A549 (cell line): ENCODE measurements around the gene INTS14. TPM values are rescaled to one million over a fixed set of nuclear protein-coding genes. Genes with fewer than 3 reads are reported as not detected.

ENCODE experiments used
- ATAC-seq, 2 experiments: fragments of 200-7000 bp in 1 of 2; fragments of >200 bp in 1 of 2; cut with Nextera tagmentation in 1 of 2; cut with Tn5 transposase in 1 of 2; 3 replicates each; pipeline versions ENCODE4 v1.8.0 to v1.9.1; 2018 to 2020; ENCODE audit warnings: mild to moderate bottlenecking in 1 of 2, moderate library complexity in 1 of 2
- CTCF ChIA-PET: fragments of 300-600 bp; sonication (Branson Sonifier 250); formaldehyde crosslinking; extraction: SDS; loops from one replicate; lab custom pipeline; 2021; ENCODE audit warnings: antibody characterized with exemption, inconsistent platforms; lab: Yijun Ruan, JAX
- POLR2A ChIA-PET: fragments of 350-600 bp; formaldehyde crosslinking; extraction: SDS; loops from one replicate; lab custom pipeline; 2021; ENCODE audit warnings: antibody characterized with exemption, inconsistent platforms; lab: Yijun Ruan, JAX
- DNase-seq, 2 experiments: peaks; one replicate each; pipeline versions ENCODE4 v3.0.0 to v3.0.0-alpha.2; 2011 to 2016; ENCODE audit warnings: low read depth in 1 of 2, low spot score in 1 of 2
- FAIRE-seq: peaks from 2 replicates; lab custom pipeline; 2011; peaks lifted over from hg19 to GRCh38; lab: Jason Lieb, UNC
- H3K27ac ChIP-seq, 2 experiments: fragments of >200 bp; sonication (Bioruptor Twin); formaldehyde crosslinking; 3 replicates each; pipeline ENCODE4 v1.5.1; 2016 to 2017
- H3K4me1 ChIP-seq: fragments of >200 bp; sonication (Bioruptor Twin); formaldehyde crosslinking; 3 replicates; pipeline ENCODE4 v1.6.1; 2016
- H3K4me2 ChIP-seq: fragments of >200 bp; sonication (Bioruptor Twin); formaldehyde crosslinking; 3 replicates; pipeline ENCODE4 v1.6.1; 2016
- H3K4me3 ChIP-seq: fragments of >200 bp; sonication (Bioruptor Twin); formaldehyde crosslinking; 3 replicates; pipeline ENCODE4 v1.5.1; 2016
- H3K9me3 ChIP-seq: fragments of >200 bp; sonication (Bioruptor Twin); formaldehyde crosslinking; 3 replicates; pipeline ENCODE4 v1.6.1; 2016
- ATOH8 ChIP-seq: fragments of 250-450 bp; sonication (Bioruptor Pico); IDR thresholded peaks from 2 replicates; pipeline ENCODE4 v1.5.0; 2020; ENCODE audit warnings: low read depth, mild to moderate bottlenecking, moderate library complexity
- CTCF ChIP-seq: fragments of >200 bp; sonication (Bioruptor Twin); formaldehyde crosslinking; IDR thresholded peaks from 3 replicates; pipeline ENCODE4 v1.5.1; 2016
- EHMT2 ChIP-seq: fragments of 200-600 bp; sonication (generic); IDR thresholded peaks from 2 replicates; pipeline ENCODE4 v1.6.1; 2016; ENCODE audit warnings: antibody characterized with exemption, low read depth, mild to moderate bottlenecking, moderate library complexity
- EP300 ChIP-seq, 2 experiments: fragments of >200 bp; sonication (Bioruptor Twin); formaldehyde crosslinking; IDR thresholded peaks; 2 replicates in 1 of 2; 3 replicates in 1 of 2; pipeline ENCODE4 v1.6.1; 2016 to 2017
- FOSB ChIP-seq: fragments of 250-450 bp; sonication (Bioruptor Pico); IDR thresholded peaks from 2 replicates; pipeline ENCODE4 v1.5.0; 2020; ENCODE audit warnings: mild to moderate bottlenecking, moderate library complexity
- HDAC2 ChIP-seq: fragments of 200-600 bp; sonication (generic); IDR thresholded peaks from 2 replicates; pipeline ENCODE4 v1.6.1; 2016
- HOXB13 ChIP-seq: fragments of 250-450 bp; sonication (Bioruptor Pico); IDR thresholded peaks from 2 replicates; pipeline ENCODE4 v1.5.0; 2020; ENCODE audit warnings: low read depth, mild to moderate bottlenecking, moderate library complexity
- HOXB5 ChIP-seq: fragments of 250-450 bp; sonication (Bioruptor Pico); IDR thresholded peaks from 2 replicates; pipeline ENCODE4 v1.5.0; 2020; ENCODE audit warnings: mild to moderate bottlenecking, moderate library complexity
- KDM1A ChIP-seq: fragments of 200-600 bp; sonication (generic); IDR thresholded peaks from 2 replicates; pipeline ENCODE4 v1.6.1; 2016; ENCODE audit warnings: low read depth, mild to moderate bottlenecking
- KDM5A ChIP-seq: fragments of 200-600 bp; sonication (generic); IDR thresholded peaks from 2 replicates; pipeline ENCODE4 v1.6.1; 2016; ENCODE audit warnings: antibody characterized with exemption, mild to moderate bottlenecking
- MAFK ChIP-seq: fragments of 450-650 bp; IDR thresholded peaks from 2 replicates; pipeline ENCODE4 v1.6.1; 2014; ENCODE audit not compliant: partially characterized antibody
- MAZ ChIP-seq: fragments of 150-350 bp; IDR thresholded peaks from 2 replicates; pipeline ENCODE4 v1.6.1; 2014; ENCODE audit warnings: antibody characterized with exemption, low read depth, low read length, borderline replicate concordance
- MYC ChIP-seq: IDR thresholded peaks from 2 replicates; pipeline ENCODE4 v1.6.1; 2012; ENCODE audit warnings: mild to moderate bottlenecking, inconsistent platforms, low read length, improper control_type of control experiment, borderline replicate concordance
- NPAS2 ChIP-seq: fragments of 250-450 bp; sonication (Bioruptor Pico); IDR thresholded peaks from 2 replicates; pipeline ENCODE4 v1.8.0; 2022; ENCODE audit warnings: mild to moderate bottlenecking, moderate library complexity, borderline replicate concordance
- PBX3 ChIP-seq: IDR thresholded peaks from 2 replicates; pipeline ENCODE4 v1.6.1; 2012
- POLR2AphosphoS2 ChIP-seq: conservative IDR thresholded peaks from 2 replicates; pipeline ENCODE4 v1.6.1; 2012; ENCODE audit warnings: low read length, improper control_type of control experiment, inconsistent platforms
- RARB ChIP-seq: fragments of 250-450 bp; sonication (Bioruptor Pico); IDR thresholded peaks from 2 replicates; pipeline ENCODE4 v1.8.0; 2021; ENCODE audit warnings: mild to moderate bottlenecking, moderate library complexity
- RNF2 ChIP-seq: fragments of 200-600 bp; sonication (generic); IDR thresholded peaks from 2 replicates; pipeline ENCODE4 v1.6.1; 2016; ENCODE audit warnings: low read depth, mild to moderate bottlenecking, antibody characterized with exemption, moderate library complexity, borderline replicate concordance
- ZFP36 ChIP-seq: fragments of 450-650 bp; IDR thresholded peaks from 2 replicates; pipeline ENCODE4 v1.6.1; 2014; ENCODE audit warnings: borderline replicate concordance; ENCODE audit not compliant: partially characterized antibody
- WGBS: methylation state at CpG from one replicate; pipeline ENCODE4 v1.1.6; 2017; ENCODE audit errors: missing lambda C conversion rate; 5-methylcytosine and 5-hydroxymethylcytosine counted together
- polyA plus RNA-seq, 4 experiments: library from polyadenylated mRNA; depleted of rRNA in 3 of 4; stranded (reverse); fragments of >200 nt; fragmentation: RNase III in 1 of 4; extraction: RNeasy Plus Mini Kit Qiagen cat#74134 plus additional on column Dnase treatment in 1 of 4; gene quantifications; 2 replicates in 3 of 4; 3 replicates in 1 of 4; pipeline ENCODE4 v1.2.3, GENCODE V29; 2011 to 2017
- TF ChIP-seq, protein P1 (sequence below): fragments of 200-600 bp; sonication (generic); IDR thresholded peaks from 2 replicates; pipeline ENCODE4 v1.6.1; 2016; ENCODE audit warnings: antibody characterized with exemption, mild to moderate bottlenecking, moderate library complexity

The INTS14 gene
- polyA plus RNA-seq, 2 of the 4 experiments (the other 2 are of a cell fraction): 38.1 to 82.1 TPM

GRCh38 chr15:65611888-65612615 is 1.1 kb upstream of the INTS14 start:
- Histone ChIP-seq H3K27ac (peak overlapping the region; percentile 93 to 94), H3K9me3 (no peaks in the 10 kb centered on the region), H3K4me2 (peak overlapping the region; percentile 94), H3K4me1 (peaks cover 18% of the 10 kb centered on the region), H3K4me3 (peak overlapping the region; percentile 83)
- no peak for ATAC-seq
- TF ChIP-seq FOSB (no peak), ZFP36 (no peak), PBX3 (no peak), HOXB5 (CRISPR knock-in tag) (no peak), RARB (CRISPR knock-in tag) (no peak), ATOH8 (CRISPR knock-in tag) (no peak), CTCF (no peak), MAFK (no peak), KDM5A (no peak), RNF2 (no peak), HOXB13 (CRISPR knock-in tag) (no peak), POLR2AphosphoS2 (no peak), MAZ (no peak), KDM1A (no peak), EHMT2 (no peak), EP300 (IDR thresholded peaks at IDR 0.05) (no peak), MYC (no peak), HDAC2 (no peak), NPAS2 (CRISPR knock-in tag) (no peak)
- TF ChIP-seq, protein P1, sequence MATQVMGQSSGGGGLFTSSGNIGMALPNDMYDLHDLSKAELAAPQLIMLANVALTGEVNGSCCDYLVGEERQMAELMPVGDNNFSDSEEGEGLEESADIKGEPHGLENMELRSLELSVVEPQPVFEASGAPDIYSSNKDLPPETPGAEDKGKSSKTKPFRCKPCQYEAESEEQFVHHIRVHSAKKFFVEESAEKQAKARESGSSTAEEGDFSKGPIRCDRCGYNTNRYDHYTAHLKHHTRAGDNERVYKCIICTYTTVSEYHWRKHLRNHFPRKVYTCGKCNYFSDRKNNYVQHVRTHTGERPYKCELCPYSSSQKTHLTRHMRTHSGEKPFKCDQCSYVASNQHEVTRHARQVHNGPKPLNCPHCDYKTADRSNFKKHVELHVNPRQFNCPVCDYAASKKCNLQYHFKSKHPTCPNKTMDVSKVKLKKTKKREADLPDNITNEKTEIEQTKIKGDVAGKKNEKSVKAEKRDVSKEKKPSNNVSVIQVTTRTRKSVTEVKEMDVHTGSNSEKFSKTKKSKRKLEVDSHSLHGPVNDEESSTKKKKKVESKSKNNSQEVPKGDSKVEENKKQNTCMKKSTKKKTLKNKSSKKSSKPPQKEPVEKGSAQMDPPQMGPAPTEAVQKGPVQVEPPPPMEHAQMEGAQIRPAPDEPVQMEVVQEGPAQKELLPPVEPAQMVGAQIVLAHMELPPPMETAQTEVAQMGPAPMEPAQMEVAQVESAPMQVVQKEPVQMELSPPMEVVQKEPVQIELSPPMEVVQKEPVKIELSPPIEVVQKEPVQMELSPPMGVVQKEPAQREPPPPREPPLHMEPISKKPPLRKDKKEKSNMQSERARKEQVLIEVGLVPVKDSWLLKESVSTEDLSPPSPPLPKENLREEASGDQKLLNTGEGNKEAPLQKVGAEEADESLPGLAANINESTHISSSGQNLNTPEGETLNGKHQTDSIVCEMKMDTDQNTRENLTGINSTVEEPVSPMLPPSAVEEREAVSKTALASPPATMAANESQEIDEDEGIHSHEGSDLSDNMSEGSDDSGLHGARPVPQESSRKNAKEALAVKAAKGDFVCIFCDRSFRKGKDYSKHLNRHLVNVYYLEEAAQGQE: no peak
- DNase-seq: peak in 1 of 2 experiments; percentile 13
- POLR2A ChIA-PET: interaction anchor here (0.6 to 3.3 kb wide), 6 partner anchors 13 to 307 kb away, joined by 3 to 62 read pairs (median 4); partner anchors contain the start of genes RAB11A and RNU5B-1
- 91% methylated on average over 5 of the region's 5 CpGs for WGBS
- no peak for FAIRE-seq
- CTCF ChIA-PET: interaction anchor here (1.1 to 5.6 kb wide), 15 partner anchors 10 to 569 kb away, joined by 3 to 43 read pairs (median 9); partner anchors contain the start of genes RAB11A and SLC24A1
